CD4-positive, CD25-positive, alpha-beta regulatory T cell (primary cell): ENCODE data around the gene TEAD2. TPM values are rescaled to one million over a fixed set of nuclear protein-coding genes. Genes with fewer than 3 reads are reported as not detected.

ENCODE experiments used
- ATAC-seq, 2 donors: fragments of 150-1000 bp; cut with Tn5 transposase; one replicate each; pipeline ENCODE4 v1.10.0; 2021; ENCODE audit warnings: low read depth in 2 of 2, moderate number of reproducible peaks in 2 of 2, moderate library complexity in 1 of 2
- DNase-seq, 3 donors: peaks; one replicate each; pipeline versions ENCODE4 v3.0.0 to v3.0.0-alpha.2; 2012 to 2022; ENCODE audit warnings: mixed read lengths in 1 of 3
- H3K27ac ChIP-seq: one replicate; pipeline ENCODE4 v1.7.0; 2013; ENCODE audit warnings: mild to moderate bottlenecking, low read length; ENCODE audit not compliant: insufficient read depth, poor library complexity, severe bottlenecking
- H3K27me3 ChIP-seq: one replicate; pipeline ENCODE4 v1.7.0; 2013; ENCODE audit warnings: low read length; ENCODE audit not compliant: control insufficient read depth, insufficient read depth
- H3K36me3 ChIP-seq: one replicate; pipeline ENCODE4 v1.7.0; 2013; ENCODE audit warnings: mild to moderate bottlenecking, low read length, moderate library complexity; ENCODE audit not compliant: control insufficient read depth, insufficient read depth
- H3K4me1 ChIP-seq: 2 replicates; pipeline ENCODE4 v1.7.0; 2013; ENCODE audit warnings: mild to moderate bottlenecking, low read length; ENCODE audit not compliant: insufficient read depth, control insufficient read depth, poor library complexity, severe bottlenecking
- H3K4me3 ChIP-seq: one replicate; pipeline ENCODE4 v1.7.0; 2013; ENCODE audit warnings: low read depth, mild to moderate bottlenecking, low read length, moderate library complexity
- H3K9me3 ChIP-seq, 2 experiments: 1 replicate in 1 of 2; 2 replicates in 1 of 2; pipeline ENCODE4 v1.7.0; 2013; ENCODE audit warnings: low read length in 2 of 2, mild to moderate bottlenecking in 1 of 2, moderate library complexity in 1 of 2; ENCODE audit not compliant: control insufficient read depth in 2 of 2
- H3K27ac Mint-ChIP-seq, 3 donors: one replicate each; pipeline ENCODE4 v1.8.0; 2020 to 2022; ENCODE audit warnings: mild to moderate bottlenecking in 3 of 3, mixed read lengths in 3 of 3, moderate library complexity in 2 of 3
- H3K27me3 Mint-ChIP-seq: one replicate; pipeline ENCODE4 v1.8.0; 2022; ENCODE audit warnings: mild to moderate bottlenecking, mixed read lengths
- H3K36me3 Mint-ChIP-seq: one replicate; pipeline ENCODE4 v1.8.0; 2020; ENCODE audit warnings: mixed read lengths
- H3K4me1 Mint-ChIP-seq, 4 donors: one replicate each; pipeline ENCODE4 v1.8.0; 2020 to 2022; ENCODE audit warnings: mixed read lengths in 4 of 4, mild to moderate bottlenecking in 1 of 4
- H3K4me3 Mint-ChIP-seq, 4 donors: one replicate each; pipeline ENCODE4 v1.8.0; 2020 to 2022; ENCODE audit warnings: mild to moderate bottlenecking in 4 of 4, mixed read lengths in 4 of 4, moderate library complexity in 3 of 4
- H3K9me3 Mint-ChIP-seq, 7 donors: one replicate each; pipeline ENCODE4 v1.8.0; 2020 to 2022; ENCODE audit warnings: mixed read lengths in 7 of 7, mild to moderate bottlenecking in 3 of 7, moderate library complexity in 2 of 7
- polyA plus RNA-seq, 4 donors: library from polyadenylated mRNA; unstranded; fragments of 300-500 nt; fragmentation: Illumina TruSeq; gene quantifications; one replicate each; pipeline ENCODE4 v1.2.3, GENCODE V29; 2021
- total RNA-seq: library from RNA; stranded (reverse); gene quantifications from one replicate; pipeline ENCODE4 v1.2.3, GENCODE V29; 2022

The TEAD2 gene
- total and polyA plus RNA-seq, 5 donors from 2014 or later, result not detected

DNA sequence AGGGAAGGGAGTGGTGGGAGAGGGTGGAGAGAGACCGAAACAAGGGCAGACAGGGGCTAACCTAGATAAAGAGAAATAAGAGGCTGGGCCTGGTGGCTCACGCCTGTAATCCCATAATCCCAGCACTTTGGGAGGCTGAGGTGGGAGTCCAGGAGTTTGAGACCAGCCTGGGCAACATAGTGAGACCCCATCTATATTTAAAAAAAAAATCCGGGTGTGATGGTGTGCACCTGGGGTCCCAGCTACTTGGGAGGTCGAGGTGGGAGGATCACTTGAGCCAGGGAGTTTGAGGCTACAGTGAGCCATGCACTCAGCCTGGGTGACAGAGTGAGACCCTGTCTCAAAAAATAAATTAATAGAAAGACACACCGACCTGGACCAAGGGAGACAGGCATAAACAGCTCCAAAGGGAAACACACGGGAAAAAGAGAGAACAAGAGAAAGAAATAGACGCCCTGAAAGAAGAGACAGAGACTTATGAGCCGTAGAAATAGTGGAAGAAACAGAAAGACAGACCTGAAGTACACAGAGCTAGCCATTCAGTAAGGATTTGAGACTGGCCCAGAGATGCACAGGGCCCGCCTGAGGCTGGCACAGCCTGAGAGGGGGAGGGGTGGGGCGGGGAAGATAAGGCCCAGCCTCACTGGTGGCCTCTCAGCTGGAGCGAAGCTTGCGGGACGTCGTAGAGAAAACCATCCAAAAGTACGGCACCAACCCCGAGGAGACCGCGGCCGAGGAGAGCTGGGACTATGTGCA lies 24.8 kb downstream of the TEAD2 start:
- Histone ChIP-seq H3K9me3 (no peaks in the 10 kb centered on the region), H3K4me1 (peaks cover 56% of the 10 kb centered on the region), H3K36me3 (peaks cover 14% of the 10 kb centered on the region), H3K4me3 (no peak overlapping the region), H3K27me3 (no peaks in the 10 kb centered on the region), H3K27ac (peak overlapping the region; percentile 21)
- ATAC-seq, result no peak
- peaks cover 28% of the 10 kb centered on the region for H3K36me3 Mint-ChIP-seq
- no peaks in the 10 kb centered on the region for H3K27me3 Mint-ChIP-seq
- peaks cover 11 to 71% (median 40%) of the 10 kb centered on the region in 4 donors for H3K4me1 Mint-ChIP-seq
- H3K27ac Mint-ChIP-seq, result peak overlapping the region; percentile 81 to 100 (median 99)
- no peak for DNase-seq
- H3K9me3 Mint-ChIP-seq, result peaks cover 0 to 1% (median 0%) of the 10 kb centered on the region in 7 donors
- peak overlapping the region; percentile 72 to 100 (median 78) for H3K4me3 Mint-ChIP-seq

DNA sequence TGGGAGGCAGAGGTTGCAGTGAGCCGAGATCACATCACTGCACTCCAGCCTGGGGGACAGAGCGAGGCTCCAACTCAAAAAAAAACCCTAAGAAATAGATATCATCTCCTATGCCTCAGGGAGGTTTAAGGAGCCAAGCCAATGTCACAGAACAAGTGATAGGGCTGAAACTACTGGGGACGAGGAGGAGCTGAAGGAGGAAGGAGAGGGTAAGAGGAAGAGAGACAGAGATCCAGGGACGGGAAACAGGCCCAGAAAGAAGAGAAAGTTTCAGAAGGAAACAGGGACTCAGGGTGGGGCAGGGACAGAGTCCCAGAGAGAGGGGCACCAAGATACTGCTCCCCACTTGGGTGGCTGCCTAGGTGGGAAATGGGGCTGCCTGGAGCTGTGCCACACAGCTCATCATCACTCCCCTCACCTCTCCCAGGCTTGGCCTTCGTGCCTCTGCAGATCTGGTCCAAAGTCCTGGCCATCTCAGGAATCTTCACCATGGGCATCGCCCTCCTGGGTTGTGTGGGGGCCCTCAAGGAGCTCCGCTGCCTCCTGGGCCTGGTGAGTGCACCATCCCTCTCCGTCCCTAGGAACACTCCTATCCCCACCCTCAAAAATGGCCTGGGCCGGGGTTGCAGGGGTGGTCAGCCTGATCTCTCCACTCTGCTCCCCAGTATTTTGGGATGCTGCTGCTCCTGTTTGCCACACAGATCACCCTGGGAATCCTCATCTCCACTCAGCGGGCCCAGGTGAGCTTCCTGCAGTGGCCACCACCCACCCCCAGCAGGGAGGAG lies 25.5 kb downstream of the TEAD2 start:
- peaks cover 14 to 79% (median 46%) of the 10 kb centered on the region in 4 donors for H3K4me1 Mint-ChIP-seq
- peak overlapping the region; percentile 85 for H3K27ac ChIP-seq
- H3K36me3 ChIP-seq, result peaks cover 14% of the 10 kb centered on the region
- H3K27ac Mint-ChIP-seq, result peak overlapping the region; percentile 98 to 100 (median 99)
- peak overlapping the region; percentile 93 to 100 (median 100) for H3K4me3 Mint-ChIP-seq
- no peak for ATAC-seq
- DNase-seq, result no peak
- peaks cover 0 to 1% (median 0%) of the 10 kb centered on the region in 7 donors for H3K9me3 Mint-ChIP-seq
- H3K4me3 ChIP-seq, result peak overlapping the region; percentile 97
- peaks cover 29% of the 10 kb centered on the region for H3K36me3 Mint-ChIP-seq
- H3K9me3 ChIP-seq, result no peaks in the 10 kb centered on the region
- peaks cover 60% of the 10 kb centered on the region for H3K4me1 ChIP-seq
- no peaks in the 10 kb centered on the region for H3K27me3 Mint-ChIP-seq
- H3K27me3 ChIP-seq, result no peaks in the 10 kb centered on the region

- Mint-ChIP-seq H3K9me3 (peaks cover 0 to 1% (median 0%) of the 10 kb centered on the region in 7 donors), H3K36me3 (peaks cover 34% of the 10 kb centered on the region), H3K27me3 (no peaks in the 10 kb centered on the region), H3K27ac (peak overlapping the region; percentile 98 to 100 (median 99)), H3K4me1 (peaks cover 19 to 87% (median 51%) of the 10 kb centered on the region in 4 donors), H3K4me3 (peak overlapping the region; percentile 93 to 100 (median 100))
- Histone ChIP-seq H3K27me3 (no peaks in the 10 kb centered on the region), H3K36me3 (peaks cover 14% of the 10 kb centered on the region), H3K4me3 (peak overlapping the region; percentile 97), H3K9me3 (no peaks in the 10 kb centered on the region), H3K27ac (peak overlapping the region; percentile 85), H3K4me1 (peaks cover 67% of the 10 kb centered on the region)
- DNase-seq, result peak in 2 of 3 donors; percentile 37 to 78
- ATAC-seq, result peak; percentile 29 to 42
Measured at GRCh38 chr19:49335784-49336481, 26.3 kb downstream of the TEAD2 start.

- Histone ChIP-seq H3K4me3 (peak within 1 kb of the TSS; percentile 97), H3K27ac (peak within 1 kb of the TSS; percentile 85), H3K27me3 (no peaks in the 10 kb centered on the region), H3K36me3 (peaks cover 14% of the 10 kb centered on the region), H3K4me1 (peaks cover 68% of the 10 kb centered on the region), H3K9me3 (no peaks in the 10 kb centered on the region)
- H3K27me3 Mint-ChIP-seq, result no peaks in the 10 kb centered on the region
- H3K4me1 Mint-ChIP-seq, result peaks cover 19 to 88% (median 51%) of the 10 kb centered on the region in 4 donors
- peaks cover 0 to 1% (median 0%) of the 10 kb centered on the region in 7 donors for H3K9me3 Mint-ChIP-seq
- peak within 1 kb of the TSS; percentile 93 to 100 (median 100) for H3K4me3 Mint-ChIP-seq
- DNase-seq (peak; percentile 25 to 84 (median 64)), ATAC-seq (peak; percentile 63 to 66)
- peaks cover 32% of the 10 kb centered on the region for H3K36me3 Mint-ChIP-seq
- peak within 1 kb of the TSS; percentile 98 to 100 (median 99) for H3K27ac Mint-ChIP-seq
Measured at GRCh38 chr19:49335071-49335783, 27.0 kb downstream of the TEAD2 start, which contains the start of gene CD37. TSS of gene CD37 (plus strand) at chr19:49335406. CDS start at chr19:49335541, 135 bp downstream.

GRCh38 chr19:49333811-49334288 lies 28.4 kb downstream of the TEAD2 start:
- peaks cover 19 to 87% (median 54%) of the 10 kb centered on the region in 4 donors for H3K4me1 Mint-ChIP-seq
- peaks cover 0 to 1% (median 0%) of the 10 kb centered on the region in 7 donors for H3K9me3 Mint-ChIP-seq
- peaks cover 38% of the 10 kb centered on the region for H3K36me3 Mint-ChIP-seq
- DNase-seq, result peak; percentile 51 to 83 (median 57)
- ATAC-seq, result peak; percentile 68 to 76
- Histone ChIP-seq H3K4me1 (peaks cover 68% of the 10 kb centered on the region), H3K36me3 (peaks cover 10% of the 10 kb centered on the region), H3K27ac (peak overlapping the region; percentile 85), H3K27me3 (no peaks in the 10 kb centered on the region), H3K9me3 (no peaks in the 10 kb centered on the region), H3K4me3 (peak overlapping the region; percentile 97)
- peak overlapping the region; percentile 92 to 100 (median 96) for H3K4me3 Mint-ChIP-seq
- peak overlapping the region; percentile 97 to 99 (median 97) for H3K27ac Mint-ChIP-seq
- no peaks in the 10 kb centered on the region for H3K27me3 Mint-ChIP-seq

GRCh38 chr19:49333418-49333805 lies 28.8 kb downstream of the TEAD2 start:
- Histone ChIP-seq H3K4me1 (peaks cover 66% of the 10 kb centered on the region), H3K36me3 (peaks cover 6% of the 10 kb centered on the region), H3K27me3 (no peaks in the 10 kb centered on the region), H3K9me3 (no peaks in the 10 kb centered on the region), H3K4me3 (peak overlapping the region; percentile 97), H3K27ac (peak overlapping the region; percentile 85)
- peaks cover 0 to 1% (median 0%) of the 10 kb centered on the region in 7 donors for H3K9me3 Mint-ChIP-seq
- H3K27ac Mint-ChIP-seq, result peak overlapping the region; percentile 97 to 99 (median 97)
- peaks cover 19 to 87% (median 55%) of the 10 kb centered on the region in 4 donors for H3K4me1 Mint-ChIP-seq
- H3K27me3 Mint-ChIP-seq, result no peaks in the 10 kb centered on the region
- DNase-seq (no peak), ATAC-seq (no peak)
- H3K36me3 Mint-ChIP-seq, result peaks cover 34% of the 10 kb centered on the region
- H3K4me3 Mint-ChIP-seq, result peak overlapping the region; percentile 92 to 100 (median 96)
